Esophagus squamous epithelium (tissue), 5 donors: ENCODE data around the gene TBC1D5. TPM values are rescaled to one million over a fixed set of nuclear protein-coding genes. Genes with fewer than 3 reads are reported as not detected.

Experiments used
- DNase-seq: peaks from one replicate; lab custom pipeline; 2025; lab: John Stamatoyannopoulos, UW
- H3K27ac ChIP-seq, 4 donors: fragments of 200-600 bp; sonication (generic); one replicate each; pipeline ENCODE4 v1.5.1; 2016 to 2019; ENCODE audit warnings: mild to moderate bottlenecking in 1 of 4
- H3K27me3 ChIP-seq, 4 donors: fragments of 200-600 bp; sonication (generic); 1 replicate in 3 of 4; 2 replicates in 1 of 4; pipeline versions ENCODE4 v1.5.1 to v1.6.0; 2017 to 2021; ENCODE audit warnings: antibody characterized with exemption in 1 of 4
- H3K36me3 ChIP-seq, 3 donors: fragments of 200-600 bp; sonication (generic); one replicate each; pipeline ENCODE4 v1.5.1; 2016 to 2019
- H3K4me1 ChIP-seq, 3 donors: fragments of 200-600 bp; sonication (generic); one replicate each; pipeline ENCODE4 v1.5.1; 2017 to 2019
- H3K4me3 ChIP-seq, 4 donors: fragments of 200-600 bp; sonication (generic); 1 replicate in 3 of 4; 2 replicates in 1 of 4; pipeline ENCODE4 v1.5.1; 2016 to 2019; ENCODE audit warnings: mild to moderate bottlenecking in 2 of 4, moderate library complexity in 1 of 4
- H3K9me3 ChIP-seq, 3 donors: fragments of 200-600 bp; sonication (generic); one replicate each; pipeline ENCODE4 v1.5.1; 2016 to 2019
- CTCF ChIP-seq, 6 experiments: fragments of 450-650 bp in 4 of 6; fragments of 200-600 bp in 2 of 6; sonication (generic) in 2 of 6; IDR thresholded peaks; one replicate each; pipeline ENCODE4 v1.5.1; 2016 to 2019; ENCODE audit warnings: antibody characterized with exemption in 6 of 6, mild to moderate bottlenecking in 4 of 6, moderate library complexity in 4 of 6
- POLR2A ChIP-seq, 4 donors: fragments of 450-650 bp; IDR thresholded peaks; one replicate each; pipeline ENCODE4 v1.6.1; 2017; ENCODE audit warnings: antibody characterized with exemption in 4 of 4, mild to moderate bottlenecking in 4 of 4, moderate library complexity in 3 of 4
- WGBS, 2 donors: methylation state at CpG; one replicate each; pipeline ENCODE4 v1.1.5; 2018; 5-methylcytosine and 5-hydroxymethylcytosine counted together
- intact Hi-C: fragments of 100-400 bp; cut with DNase I; formaldehyde crosslinking; loops from one replicate; pipeline ENCODE4 v1.15.0; 2022
- total RNA-seq, 4 donors: library from RNA; depleted of rRNA; stranded (reverse); fragments of >200 nt; gene quantifications; one replicate each; pipeline ENCODE4 v1.1.0, GENCODE V29; 2016
- donor health status: DM: yes; HTN: yes; CAD: no.

Gene TBC1D5
- total RNA-seq, 4 donors from 2014 or later, result 32.8 to 56.1 (median 39.9) TPM

GRCh38 chr3:17333893-17334292, 408.5 kb downstream of the TBC1D5 start:
- no peaks in the 10 kb centered on the region for H3K9me3 ChIP-seq
- no peaks in the 10 kb centered on the region for H3K4me1 ChIP-seq
- intact Hi-C loops, result no loop called here
- peaks cover 0 to 2% (median 0%) of the 10 kb centered on the region in 3 donors for H3K36me3 ChIP-seq
- WGBS, 2 donors, result 91 to 95% methylated on average over 2 of the region's 2 CpGs
- TF ChIP-seq CTCF (IDR thresholded peaks at IDR 0.05), result no peak
- no peak for TF ChIP-seq POLR2A (IDR thresholded peaks at IDR 0.05)
- no peak overlapping the region for H3K27ac ChIP-seq
- DNase-seq, result no peak
- no peak overlapping the region for H3K4me3 ChIP-seq
- H3K27me3 ChIP-seq, result no peaks in the 10 kb centered on the region

- no peak for DNase-seq
- Histone ChIP-seq H3K9me3 (no peaks in the 10 kb centered on the region), H3K4me1 (no peaks in the 10 kb centered on the region), H3K36me3 (peaks cover 0 to 7% (median 0%) of the 10 kb centered on the region in 3 donors), H3K4me3 (no peak overlapping the region), H3K27me3 (no peaks in the 10 kb centered on the region), H3K27ac (no peak overlapping the region)
- no peak for TF ChIP-seq CTCF (IDR thresholded peaks at IDR 0.05)
- TF ChIP-seq POLR2A (IDR thresholded peaks at IDR 0.05), result no peak
- 52 to 55% methylated on average over 1 of the region's 1 CpG for WGBS, 2 donors
- intact Hi-C loops, result no loop called here
These were observed 409.0 kb downstream of the TBC1D5 start for GRCh38 chr3:17333446-17333845.

- Histone ChIP-seq H3K4me3 (no peak overlapping the region), H3K27me3 (no peaks in the 10 kb centered on the region), H3K27ac (no peak overlapping the region), H3K9me3 (no peaks in the 10 kb centered on the region), H3K36me3 (peaks cover 0 to 13% (median 0%) of the 10 kb centered on the region in 3 donors), H3K4me1 (no peaks in the 10 kb centered on the region)
- no peak for TF ChIP-seq POLR2A (IDR thresholded peaks at IDR 0.05)
- no peak for TF ChIP-seq CTCF (IDR thresholded peaks at IDR 0.05)
- no peak for DNase-seq
- intact Hi-C loops, result no loop called here
These were observed 411.8 kb downstream of the TBC1D5 start for GRCh38 chr3:17330660-17331059.

- Histone ChIP-seq H3K4me3 (no peak overlapping the region), H3K27me3 (no peaks in the 10 kb centered on the region), H3K4me1 (no peaks in the 10 kb centered on the region), H3K36me3 (peaks cover 0 to 13% (median 0%) of the 10 kb centered on the region in 3 donors), H3K27ac (no peak overlapping the region), H3K9me3 (no peaks in the 10 kb centered on the region)
- 94 to 100% methylated on average over 1 of the region's 1 CpG for WGBS, 2 donors
- intact Hi-C loops, result no loop called here
- no peak for TF ChIP-seq POLR2A (IDR thresholded peaks at IDR 0.05)
- no peak for TF ChIP-seq CTCF (IDR thresholded peaks at IDR 0.05)
- no peak for DNase-seq
These were observed 412.5 kb downstream of the TBC1D5 start for GRCh38 chr3:17329927-17330326.

GRCh38 chr3:17322106-17322793, 420.2 kb downstream of the TBC1D5 start:
- H3K9me3 ChIP-seq, result no peaks in the 10 kb centered on the region
- no peaks in the 10 kb centered on the region for H3K27me3 ChIP-seq
- intact Hi-C loops, result no loop called here
- DNase-seq, result no peak
- no peak overlapping the region for H3K4me3 ChIP-seq
- 71 to 82% methylated on average over 5 of the region's 5 CpGs for WGBS, 2 donors
- no peak overlapping the region for H3K27ac ChIP-seq
- TF ChIP-seq POLR2A (IDR thresholded peaks at IDR 0.05), result no peak
- no peak for TF ChIP-seq CTCF (IDR thresholded peaks at IDR 0.05)
- no peaks in the 10 kb centered on the region for H3K36me3 ChIP-seq
- no peaks in the 10 kb centered on the region for H3K4me1 ChIP-seq
